ENCODE measurements around the gene DHH.
A peak's percentile ranks its signal among the peaks of the same experiment; 100 is the strongest.

Gene DHH

DNA sequence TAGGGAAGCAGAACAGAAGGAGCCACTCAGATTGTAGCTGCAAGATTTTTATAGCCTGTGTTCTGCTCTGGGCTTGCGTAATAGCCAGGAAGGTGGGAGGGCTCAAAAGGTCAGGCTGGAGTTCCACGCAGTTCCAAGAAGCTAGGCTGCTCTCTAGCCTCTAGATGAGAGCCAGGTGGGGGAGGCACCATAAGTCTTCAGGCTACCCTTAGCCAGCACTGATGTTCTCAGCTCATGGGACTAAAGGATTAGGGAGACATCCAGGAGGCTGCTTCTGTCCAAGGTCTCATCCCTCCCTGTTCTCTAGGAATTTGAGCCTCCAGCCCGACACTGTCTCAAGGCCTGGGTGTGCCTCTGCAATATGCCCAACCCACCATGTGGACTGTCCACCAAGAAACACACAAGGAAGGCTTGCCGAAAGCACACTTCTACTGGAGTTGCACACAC, 14.4 kb upstream of the DHH start:
- DNase-seq = no peak

DNA sequence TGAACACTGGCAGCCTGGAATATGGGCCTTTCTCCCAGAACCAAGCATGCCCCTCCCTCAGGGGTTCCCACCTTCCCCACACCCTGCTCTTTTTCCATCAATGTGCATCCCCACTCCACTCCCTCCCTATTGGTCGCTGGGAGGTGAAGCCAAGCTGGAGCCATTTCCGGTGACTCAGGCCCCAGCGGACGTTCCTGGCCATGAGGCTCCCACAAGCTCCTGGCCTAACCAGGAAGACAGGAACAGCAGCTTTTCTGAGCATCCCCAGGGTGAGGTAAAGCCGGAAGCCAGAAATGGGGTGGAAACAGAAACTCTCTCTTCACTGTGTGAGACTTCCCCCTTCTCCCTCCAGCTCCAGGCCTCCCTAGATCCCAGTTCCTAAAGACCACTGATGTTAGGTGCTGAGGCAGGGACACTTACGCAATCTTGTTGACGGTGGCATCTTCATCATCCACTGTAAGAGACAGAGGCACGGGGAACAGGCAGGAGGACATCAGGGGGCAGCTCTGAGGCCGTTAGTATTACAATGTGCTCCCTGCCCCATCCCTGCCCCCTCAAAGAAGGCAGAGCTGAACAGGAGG, 11.0 kb upstream of the DHH start:
- DNase-seq = no peak

DNA sequence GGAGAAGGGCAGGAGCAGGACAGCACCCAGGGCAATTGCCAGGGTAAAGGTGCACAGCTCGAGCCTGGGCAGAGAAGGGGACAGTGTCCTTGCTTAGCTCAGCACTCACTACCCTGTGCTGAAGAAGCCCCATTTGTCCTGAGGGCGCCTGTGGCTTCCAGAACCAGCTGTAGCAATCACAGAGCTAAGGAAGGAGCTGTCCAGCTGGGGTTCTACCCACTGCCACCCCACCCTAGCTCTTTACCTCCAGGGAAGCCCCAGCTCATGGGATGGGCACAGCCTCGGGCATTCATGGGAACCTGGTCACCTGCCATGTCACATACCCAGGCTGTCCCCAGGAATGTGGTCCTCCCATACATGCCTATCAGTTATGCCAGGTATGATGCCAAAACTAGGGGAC, 10.2 kb upstream of the DHH start:
- no peak for DNase-seq

DNA sequence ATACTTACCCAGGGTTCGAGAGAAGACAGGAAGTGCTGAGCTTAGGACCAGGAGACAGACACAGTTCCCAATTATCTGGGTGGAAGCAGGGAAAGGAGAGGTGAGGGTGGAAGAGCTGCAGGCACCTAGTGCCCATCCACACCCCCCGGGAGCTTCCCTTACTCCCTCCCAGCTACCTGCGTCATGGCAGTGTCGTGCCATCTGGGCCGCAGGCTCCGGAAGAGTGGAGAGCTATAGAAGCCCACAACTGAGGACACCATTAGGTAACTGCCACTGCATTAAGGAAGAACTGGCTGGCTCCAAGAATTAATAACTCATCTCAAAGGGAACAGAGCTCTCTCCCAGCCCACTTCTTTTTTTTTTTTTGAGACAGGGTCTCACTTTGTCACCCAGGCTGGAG, 5.8 kb upstream of the DHH start:
- DNase-seq = no peak

DNA sequence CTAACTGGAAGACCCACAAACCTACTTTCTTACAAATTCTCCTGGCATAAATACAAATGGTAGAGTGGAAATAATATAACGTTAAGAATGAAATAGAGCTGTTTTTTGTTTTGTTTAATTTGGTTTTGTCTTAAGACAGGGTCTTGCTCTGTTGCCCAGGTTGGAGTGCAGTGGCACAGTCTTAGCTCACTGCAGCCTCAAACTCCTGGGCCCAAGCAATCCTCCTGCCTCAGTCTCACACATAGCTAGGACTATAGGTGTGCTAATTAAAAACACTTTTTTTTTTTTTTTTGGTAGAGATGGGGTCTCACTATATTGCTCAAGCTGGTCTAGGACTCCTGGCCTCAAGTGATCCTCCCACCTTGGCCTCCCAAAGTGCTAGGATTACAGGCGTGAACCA, 4.1 kb upstream of the DHH start:
- DNase-seq = no peak

DNA sequence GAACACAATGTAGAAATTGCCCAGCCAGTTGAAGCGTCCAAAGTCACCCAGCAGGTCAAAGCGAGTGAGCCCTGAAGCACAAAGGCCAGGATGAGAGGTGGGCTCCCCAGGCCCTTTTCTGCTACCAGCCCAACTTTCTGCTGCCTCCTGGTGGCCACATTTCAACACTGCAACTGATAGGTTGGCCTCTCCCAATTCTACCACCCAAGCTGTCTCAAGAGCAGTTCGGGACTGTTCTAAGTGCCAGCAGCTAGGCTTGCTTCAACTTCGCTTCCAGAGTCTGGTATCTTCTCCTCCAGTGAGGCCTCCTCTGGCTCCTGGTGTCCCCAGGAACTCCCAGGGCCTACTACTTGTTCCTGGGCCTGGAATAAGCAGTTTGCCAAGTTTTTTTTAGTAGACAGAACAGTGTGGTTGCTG, 3.4 kb upstream of the DHH start:
- DNase-seq = peak; percentile 70

DNA sequence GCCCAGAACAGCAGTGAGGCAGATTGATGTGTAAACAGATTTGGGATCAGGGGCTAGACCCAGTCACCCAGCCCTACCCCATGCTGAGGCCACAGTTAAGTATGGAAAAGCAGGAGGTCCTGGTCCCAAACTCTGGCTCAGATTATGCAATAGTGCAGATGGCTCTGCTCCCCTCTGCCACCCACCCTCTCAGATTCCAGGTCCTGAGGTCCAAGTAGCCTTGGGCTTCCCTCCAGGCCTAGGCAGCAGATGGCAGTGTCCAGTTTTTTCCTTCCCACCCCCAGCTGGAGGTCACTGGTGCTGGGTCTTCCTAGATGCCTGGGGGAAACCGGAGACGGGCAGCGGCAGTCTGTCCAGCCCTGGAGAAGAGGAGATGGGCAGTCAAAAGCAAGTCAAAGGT, 2.8 kb upstream of the DHH start:
- DNase-seq = no peak

DNA sequence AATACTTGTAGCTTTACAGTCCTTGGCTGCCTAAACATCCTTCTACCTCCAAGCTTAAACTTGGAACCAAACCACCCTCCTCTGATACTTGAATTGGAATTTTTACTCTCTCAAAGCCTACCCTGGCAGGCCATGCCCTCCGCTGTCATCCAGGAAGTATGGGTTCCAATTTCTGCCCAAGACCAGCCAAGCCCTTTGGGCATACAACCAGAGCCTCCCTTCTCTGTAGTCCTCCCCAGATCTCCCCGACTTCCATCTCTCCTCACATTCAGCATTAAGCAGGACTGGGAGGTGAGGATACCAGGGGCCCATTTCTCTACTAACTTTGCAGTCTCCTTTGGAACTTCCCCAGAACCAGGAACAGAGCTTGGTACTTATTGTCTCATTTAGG, 369 bp upstream of the DHH start:
- no peak for DNase-seq

DNA sequence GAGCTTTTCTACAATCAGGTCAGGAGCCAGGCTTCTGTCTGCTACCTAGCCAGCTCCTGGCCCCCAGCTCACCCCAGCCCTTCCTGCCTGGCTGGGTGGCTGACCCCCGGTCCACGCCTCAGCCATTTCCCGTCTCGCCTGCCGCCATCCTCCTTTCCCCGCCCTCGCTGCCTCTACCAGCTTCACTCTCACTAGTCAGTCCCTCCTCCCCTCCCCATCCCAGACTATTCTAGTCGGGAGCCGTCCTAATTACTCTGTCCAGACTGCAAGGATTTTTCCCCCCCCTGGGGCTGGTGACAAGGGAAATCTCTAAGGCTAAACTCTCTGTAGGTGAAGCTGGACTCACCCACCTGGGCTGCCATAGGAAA, 825 bp downstream of the DHH start:
- DNase-seq = no peak

DNA sequence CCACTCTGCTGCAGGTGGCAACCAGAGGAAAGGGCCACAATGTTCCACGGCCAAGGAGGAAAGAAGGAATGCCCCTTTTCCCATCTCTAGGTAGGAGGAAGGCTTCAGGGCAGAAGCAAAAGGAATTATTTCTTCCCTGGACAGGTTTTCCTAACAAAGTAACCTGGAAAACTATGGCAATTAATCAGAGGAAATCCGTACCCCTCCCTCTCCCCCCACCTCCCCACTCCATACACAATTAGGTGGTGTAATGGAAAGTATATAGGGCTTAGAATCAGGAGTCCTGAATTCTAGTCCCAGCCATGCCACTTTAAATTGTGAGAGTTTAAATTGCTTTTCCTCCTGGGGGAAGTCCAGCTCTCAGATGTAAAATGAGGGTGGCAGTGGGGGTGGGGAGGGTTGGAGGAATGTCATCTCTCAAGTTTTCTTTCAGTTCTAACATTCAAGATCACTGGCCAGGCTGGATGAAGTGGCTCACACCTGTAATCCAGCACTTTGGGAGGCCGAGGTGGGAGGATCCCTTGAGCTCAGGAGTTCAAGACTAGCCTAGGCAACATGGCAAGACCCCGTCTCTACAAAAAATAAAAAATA, 1.7 kb downstream of the DHH start:
- DNase-seq = no peak

DNA sequence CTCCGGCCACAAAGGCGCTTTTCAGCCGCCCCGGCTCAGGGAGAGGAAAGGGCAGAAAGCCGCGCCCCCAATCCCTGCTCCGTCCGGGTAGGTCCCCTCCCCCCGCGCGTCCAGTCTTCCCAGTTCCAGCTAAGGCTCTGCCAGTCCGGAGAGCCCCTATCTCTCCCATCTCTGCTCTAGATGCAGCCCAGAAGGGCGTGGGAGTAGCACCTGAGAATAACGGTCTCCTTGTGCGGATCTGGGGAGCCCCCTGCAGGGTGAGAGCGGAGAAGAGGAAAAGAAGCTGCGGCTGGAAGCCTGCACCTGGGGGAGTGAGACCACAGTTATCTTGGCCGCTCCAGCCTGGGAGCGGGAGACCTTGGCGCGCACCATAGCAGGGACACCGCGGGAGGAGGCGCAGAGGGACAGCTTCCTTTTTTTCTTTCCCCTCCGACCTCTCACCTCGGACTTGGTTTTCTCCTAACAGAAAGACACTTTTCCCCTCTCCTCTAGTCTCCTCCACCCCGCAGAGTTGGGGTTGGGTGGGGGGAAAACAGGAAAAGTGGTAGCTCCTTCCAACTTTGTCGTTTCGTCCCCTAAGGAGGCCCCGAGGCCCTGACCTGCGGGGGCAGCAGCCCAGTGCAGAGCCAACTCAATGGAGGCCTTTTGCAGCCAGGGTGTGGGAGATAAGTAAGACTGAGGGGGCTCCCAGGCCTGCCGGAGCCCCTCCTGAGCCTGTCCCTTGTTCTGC, 2.4 kb downstream of the DHH start:
- DNase-seq = peak; percentile 68

DNA sequence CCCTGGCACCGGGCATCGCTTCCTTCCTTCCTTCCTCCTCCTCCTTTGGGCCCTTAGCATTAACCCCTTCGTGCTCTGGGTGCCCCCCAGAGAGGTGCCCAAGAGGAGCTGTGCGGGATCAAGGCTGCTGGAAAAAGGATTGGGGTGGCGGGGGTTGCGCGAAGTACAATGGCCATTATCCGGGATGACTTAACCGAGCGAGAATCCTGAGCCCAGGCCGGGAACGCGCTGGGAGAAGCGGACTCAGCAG, 2.8 kb downstream of the DHH start:
- no peak for DNase-seq

DNA sequence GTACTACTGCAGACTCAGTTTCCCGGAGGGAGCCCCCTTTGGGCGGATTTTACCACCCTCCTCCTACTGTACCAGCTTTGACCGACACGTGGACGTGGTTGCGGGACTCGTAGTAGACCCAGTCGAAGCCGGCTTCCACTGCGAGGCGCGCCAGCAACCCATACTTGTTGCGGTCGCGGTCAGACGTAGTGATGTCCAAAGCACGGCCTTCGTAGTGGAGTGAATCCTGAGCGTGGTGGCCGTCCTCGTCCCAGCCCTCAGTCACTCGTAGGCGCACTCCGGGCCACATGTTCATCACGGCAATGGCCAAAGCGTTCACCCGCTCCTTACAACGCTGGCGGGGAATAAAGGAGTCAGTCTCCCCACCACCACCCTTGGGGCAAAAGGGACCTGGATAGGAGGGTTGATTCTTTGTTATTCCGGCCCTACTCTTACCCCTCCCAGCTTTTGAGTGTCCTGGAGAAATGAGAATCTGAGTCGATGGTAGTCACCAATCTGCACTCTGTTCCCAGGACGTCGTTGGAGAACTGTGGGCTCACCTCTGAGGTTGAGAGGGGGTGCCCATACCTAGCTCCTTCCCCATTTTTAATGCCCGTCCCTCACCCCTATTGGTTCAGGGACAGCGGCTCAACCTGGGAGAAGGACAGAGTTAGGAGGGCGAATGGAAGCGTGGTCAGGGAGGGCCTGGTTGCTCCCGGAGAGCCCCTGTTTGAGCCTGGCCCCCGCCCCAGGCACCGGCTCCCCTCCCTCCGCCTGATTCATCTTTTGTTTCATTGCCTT, 3.4 kb downstream of the DHH start:
- no peak for DNase-seq

DNA sequence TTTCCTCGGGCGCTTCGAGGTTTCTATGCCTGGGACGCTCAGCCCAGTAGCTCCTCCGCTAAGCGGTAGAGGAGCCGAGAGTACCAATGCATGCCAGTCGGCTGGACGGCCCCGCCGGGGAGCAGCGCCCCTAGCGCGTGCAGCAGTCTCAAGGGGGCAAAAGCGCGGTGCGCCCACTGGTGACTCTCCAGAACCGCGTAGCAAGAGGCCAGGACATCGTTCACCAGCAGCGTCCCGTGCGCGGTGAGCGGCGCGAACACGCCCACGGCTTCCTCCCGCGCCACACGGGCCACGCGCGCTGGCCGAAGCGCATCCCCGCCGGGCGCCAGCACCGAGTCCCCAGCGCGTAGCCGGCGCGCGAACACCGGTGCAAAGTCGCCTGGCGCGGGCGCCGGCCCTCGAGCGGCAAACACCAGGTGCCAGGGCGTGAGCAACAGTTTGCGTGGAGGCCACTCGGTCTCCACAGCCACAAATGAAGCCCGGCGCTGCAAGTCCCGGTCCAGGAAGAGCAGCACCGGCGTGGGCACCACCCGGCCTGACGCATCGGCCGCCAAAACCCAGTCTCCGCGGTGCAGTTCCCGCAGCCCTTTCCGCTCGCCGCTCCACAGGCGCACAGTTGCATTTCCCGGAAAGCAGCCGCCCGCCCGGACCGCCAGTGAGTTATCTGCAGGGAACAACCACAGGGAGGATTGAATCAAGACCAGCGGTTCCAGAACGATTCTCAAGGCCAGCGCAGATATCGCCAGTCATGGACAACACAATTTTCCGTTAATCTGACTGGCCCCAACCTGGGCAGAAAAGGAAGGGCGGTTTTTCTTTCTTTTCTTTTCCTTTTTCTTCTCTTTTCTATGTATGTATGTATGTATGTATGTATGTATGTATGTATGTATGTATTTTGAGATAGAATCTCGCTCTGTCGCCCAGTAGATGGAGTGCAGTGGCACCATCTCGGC, 4.5 kb downstream of the DHH start:
- peak; percentile 60 for DNase-seq

DNA sequence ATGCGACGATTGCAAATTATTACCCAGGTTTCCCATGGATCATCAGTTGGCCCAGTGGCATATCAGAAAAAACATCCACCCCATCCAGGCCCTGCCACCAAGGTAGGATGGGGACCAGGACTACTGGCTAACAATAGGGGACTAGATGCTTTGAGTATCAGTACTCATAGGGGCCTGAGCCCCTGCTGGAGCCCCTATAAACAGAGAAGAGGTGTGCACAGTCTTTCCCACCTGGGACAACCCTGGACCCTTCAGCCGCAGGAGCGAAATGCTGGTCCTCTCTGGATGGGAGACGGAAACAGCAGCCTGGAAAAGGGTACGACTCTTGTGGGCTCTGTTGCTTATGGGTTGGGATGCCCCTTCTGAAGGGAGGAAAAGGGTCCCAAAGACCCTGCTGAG, 5.7 kb downstream of the DHH start:
- DNase-seq = no peak

DNA sequence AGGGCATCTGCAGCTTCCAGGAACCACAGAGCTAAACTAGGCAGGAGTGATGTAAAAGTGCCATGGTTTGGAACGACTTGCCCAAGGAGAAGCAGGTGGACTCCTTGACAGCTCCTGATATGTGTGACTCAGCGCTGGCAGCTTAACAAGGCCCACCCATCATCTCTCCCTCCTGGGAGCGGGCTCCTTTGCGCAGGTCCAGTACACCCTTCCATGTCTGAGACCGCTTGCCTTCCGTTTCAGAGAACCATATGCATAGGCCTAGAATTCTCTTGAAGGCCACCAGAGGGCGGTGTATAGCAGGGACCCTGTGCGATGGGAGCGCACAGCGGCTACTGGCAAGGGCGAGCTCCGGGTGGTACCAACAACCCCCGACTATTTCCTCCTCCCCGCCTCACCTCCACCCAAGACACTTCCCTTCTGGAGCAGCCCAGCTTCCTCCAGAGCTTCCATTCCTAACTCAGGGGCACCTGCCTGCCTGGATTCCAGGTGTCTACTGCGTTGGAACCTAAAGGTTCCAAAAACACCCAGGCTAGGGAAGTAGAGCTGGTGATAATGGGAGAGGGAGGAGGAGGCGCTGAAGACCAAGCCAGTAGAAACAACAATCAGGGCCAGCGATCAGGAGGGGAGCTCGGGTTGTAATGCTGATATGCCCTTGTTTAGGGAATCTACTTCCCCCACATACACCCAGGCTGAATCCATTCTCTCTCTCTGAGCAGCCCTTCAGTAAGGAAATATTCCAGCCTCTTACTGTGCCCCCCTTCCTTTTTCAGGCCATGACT, 6.3 kb downstream of the DHH start:
- peak; percentile 88 for DNase-seq

DNA sequence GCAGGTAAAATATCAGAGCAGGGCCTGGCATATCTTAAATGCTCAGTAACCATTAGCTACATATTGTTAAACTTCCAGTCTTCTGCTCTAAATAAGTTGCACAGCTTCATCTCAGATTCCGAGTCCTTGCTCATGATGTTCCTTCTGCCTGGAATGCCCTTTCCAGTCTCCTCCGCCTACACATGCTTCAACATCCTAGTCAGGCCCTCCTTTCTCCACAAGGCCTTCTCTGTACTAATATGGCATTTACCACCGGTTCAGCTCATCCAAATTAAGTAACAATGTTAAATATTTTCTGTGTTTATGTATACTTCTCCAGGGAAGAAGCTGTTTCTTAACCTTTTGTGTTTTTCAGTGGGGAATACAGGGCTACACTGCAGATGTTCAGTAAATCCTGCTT, 8.5 kb downstream of the DHH start:
- no peak for DNase-seq

DNA sequence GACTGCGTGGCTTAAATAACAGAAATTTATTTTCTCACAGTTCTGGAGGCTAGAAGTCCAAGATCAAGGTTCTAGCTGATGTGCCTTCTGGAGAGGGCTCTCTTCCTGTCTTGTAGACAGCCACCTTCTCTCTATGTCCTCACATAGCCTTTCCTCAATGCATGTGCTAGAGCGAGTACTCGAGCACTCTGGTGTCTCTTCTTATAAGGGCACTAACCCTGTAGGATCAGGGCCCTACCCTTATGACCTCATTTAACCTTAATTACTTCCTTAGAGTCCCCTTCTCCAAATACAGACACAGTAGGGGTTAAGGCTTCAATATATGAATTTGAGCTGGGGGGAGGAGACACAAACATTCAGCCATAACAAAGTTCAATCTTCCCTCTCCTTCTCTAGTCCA, 10.2 kb downstream of the DHH start:
- no peak for DNase-seq

DNA sequence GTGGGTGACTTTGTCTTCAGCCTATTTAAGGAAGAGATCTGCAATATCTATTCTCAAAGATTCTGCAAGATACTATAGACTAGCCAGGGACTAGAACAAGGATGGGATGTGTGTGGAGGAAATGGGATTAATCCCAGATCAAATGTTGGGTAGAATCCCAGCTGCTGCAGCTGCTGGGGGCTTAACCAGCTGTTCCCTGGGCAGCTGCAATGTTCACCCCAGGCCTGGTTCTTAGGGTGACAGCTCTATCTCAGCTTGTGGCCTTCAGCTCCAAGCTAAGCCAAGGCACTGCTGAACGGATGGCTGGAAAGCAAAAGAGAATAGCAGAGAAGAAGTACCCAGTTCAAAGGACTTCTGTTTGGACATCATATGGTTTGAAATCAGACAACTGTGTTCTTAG, 14.8 kb downstream of the DHH start:
- DNase-seq = no peak

DNA sequence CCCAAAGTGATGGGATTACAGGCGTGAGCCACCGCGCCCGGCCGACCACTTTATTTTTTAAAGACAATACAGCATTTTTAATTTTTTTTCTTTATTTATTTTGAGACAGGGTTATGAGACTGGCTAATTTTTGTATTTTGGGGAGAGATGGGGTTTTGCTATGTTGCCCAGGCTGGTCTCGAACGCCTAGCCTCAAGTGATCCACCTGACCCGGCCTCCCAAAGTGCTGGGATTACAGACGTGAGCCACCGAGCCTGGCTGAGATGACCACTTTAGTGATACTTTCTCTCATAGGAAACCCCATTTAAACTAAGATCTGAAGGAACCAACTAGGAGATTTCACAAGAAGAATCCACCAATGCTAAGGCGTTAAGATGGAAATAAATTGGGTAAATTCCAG, 23.6 kb downstream of the DHH start:
- no peak for DNase-seq

DNA sequence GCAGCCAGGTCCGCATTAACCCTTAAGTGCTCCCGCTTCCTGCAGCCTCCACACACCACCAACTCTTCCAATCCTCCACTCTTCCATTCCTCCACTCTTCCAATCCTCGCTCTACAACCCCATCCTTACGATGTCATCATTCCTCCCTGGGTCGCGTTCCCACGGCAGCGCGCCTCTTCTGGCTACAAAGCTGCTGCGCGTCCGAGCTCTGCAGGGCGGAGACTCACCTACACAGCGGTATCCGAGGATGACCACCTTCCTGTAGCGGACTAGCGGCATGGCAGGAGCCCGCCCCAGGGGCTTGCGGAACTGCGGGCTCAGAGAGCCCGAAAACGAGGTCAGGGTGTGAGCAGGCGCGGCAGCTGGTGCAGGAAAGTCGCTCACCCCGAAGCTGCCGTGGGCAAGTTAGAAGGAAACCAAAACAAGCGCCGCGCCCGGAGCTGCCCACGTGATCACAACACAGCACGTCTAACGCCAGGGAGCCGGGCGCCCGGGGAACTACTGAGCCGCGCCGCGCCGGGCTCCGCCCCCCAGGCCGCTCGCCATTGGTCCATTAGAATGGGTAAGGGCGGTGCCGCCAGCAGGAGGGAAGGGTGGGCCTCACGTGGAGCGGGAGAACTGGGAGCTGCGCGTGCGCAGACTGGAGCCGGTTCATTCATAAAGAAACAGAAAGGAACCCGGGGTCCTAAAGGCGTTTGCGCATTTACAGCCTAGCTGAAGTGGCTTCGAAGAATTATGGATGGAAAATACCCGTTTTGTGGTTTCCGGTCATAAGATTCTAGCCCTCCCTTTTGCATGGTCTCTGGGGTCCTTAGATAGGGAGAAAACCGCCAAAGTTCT, 24.9 kb downstream of the DHH start, which contains the start of gene RHEBL1:
Gene RHEBL1, minus strand, starts transcription at position 473 of the 840 bp plus-strand sequence. Its CDS starts 194 bp downstream, at position 279.
- DNase-seq = peak; percentile 100
